Ovary (tissue), 9 donors: Measurements from ENCODE around the gene SH3RF1. TPM values are rescaled to one million over a fixed set of nuclear protein-coding genes. Genes with fewer than 3 reads are reported as not detected.
"Not testable (repeated sequence)": the region's sequence is repeated elsewhere in the genome, so short reads cannot be mapped to it uniquely, and the experiment has no call there.

ENCODE experiments used
- DNase-seq, 5 donors: peaks; one replicate each; pipeline ENCODE4 v3.0.0-alpha.2; 2019 to 2020
- H3K27ac ChIP-seq, 2 donors: fragments of 200-600 bp; one replicate each; pipeline versions ENCODE4 v1.5.1 to v1.8.0; 2019 to 2022
- H3K27me3 ChIP-seq: fragments of 200-600 bp; one replicate; pipeline ENCODE4 v1.8.0; 2022
- H3K36me3 ChIP-seq: fragments of 200-600 bp; sonication (generic); one replicate; pipeline ENCODE4 v1.5.1; 2019
- H3K4me1 ChIP-seq: one replicate; pipeline ENCODE4 v1.8.1; 2013; ENCODE audit warnings: mild to moderate bottlenecking, moderate library complexity; ENCODE audit not compliant: insufficient read depth
- H3K4me3 ChIP-seq: fragments of 200-600 bp; sonication (generic); one replicate; pipeline ENCODE4 v1.5.1; 2017
- H3K9me3 ChIP-seq, 2 donors: fragments of 200-600 bp in 1 of 2; sonication (generic) in 1 of 2; one replicate each; pipeline versions ENCODE4 v1.5.1 to v1.8.1; 2013 to 2019; ENCODE audit warnings: mild to moderate bottlenecking in 1 of 2, moderate library complexity in 1 of 2
- CTCF ChIP-seq, 3 donors: fragments of 450-650 bp in 2 of 3; fragments of 200-600 bp in 1 of 3; IDR thresholded peaks; one replicate each; pipeline versions ENCODE4 v1.5.1 to v1.8.0; 2016 to 2022; ENCODE audit warnings: antibody characterized with exemption in 3 of 3, mild to moderate bottlenecking in 1 of 3
- EP300 ChIP-seq: sonication (generic); formaldehyde crosslinking; IDR thresholded peaks from one replicate; pipeline ENCODE4 v1.6.1; 2017; ENCODE audit warnings: antibody characterized with exemption
- POLR2A ChIP-seq: fragments of 450-650 bp; IDR thresholded peaks from one replicate; pipeline ENCODE4 v1.6.1; 2017; ENCODE audit warnings: antibody characterized with exemption, mild to moderate bottlenecking, moderate library complexity
- WGBS, 3 donors: extraction: QIAGEN DNeasy Blood & Tissue Kit in 1 of 3; methylation state at CpG; one replicate each; pipeline versions ENCODE4 v1.1.5 to v1.1.7; 2013 to 2017; 5-methylcytosine and 5-hydroxymethylcytosine counted together
- intact Hi-C, 4 donors: fragments of 100-400 bp; cut with DNase I; formaldehyde crosslinking; loops; one replicate each; pipeline versions ENCODE4 v1.11.0 to v1.15.1; 2022 to 2023
- polyA plus RNA-seq, 2 donors: library from polyadenylated mRNA; stranded (reverse); fragments of 200-250 nt in 1 of 2; fragments of 350-450 nt in 1 of 2; fragmentation: Illumina TruSeq in 1 of 2; extraction: RNeasy Lipid Tissue Mini Kit (QIAGEN cat#74804) in 1 of 2; gene quantifications; one replicate each; pipeline ENCODE4 v1.2.3, GENCODE V29; 2013 to 2014
- total RNA-seq, 7 donors: library from RNA; depleted of rRNA in 2 of 7; stranded (reverse); fragments of >200 nt in 2 of 7; fragmentation: NEBNext Ultra II Directional in 3 of 7; extraction: Animal tissue kit (Norgen Biotek cat#: 25700) in 3 of 7; gene quantifications; one replicate each; pipeline versions ENCODE4 v1.1.0 to v1.2.4, GENCODE V29; 2016 to 2023
- donor health status: DM: no; HTN: no; CAD: no; lungs with moderate emphysema.
- donor health status: DM: no; HTN: no; CAD: no.
- donor health status: Bipolar disorder and iron deficiency.
- donor health status: DM: yes; HTN: yes; CAD: no.
- donor health status: DM: no; HTN: no; CAD: no.
- donor health status: DM: yes; HTN: yes; CAD: no.

Gene SH3RF1
- total and polyA plus RNA-seq, 9 donors, result 8.2 to 32.6 (median 22.3) TPM

- DNase-seq, result no peak
- Histone ChIP-seq H3K9me3 (no peaks in the 10 kb centered on the region), H3K27ac (no peak overlapping the region), H3K4me3 (no peak overlapping the region), H3K4me1 (peaks cover 7% of the 10 kb centered on the region), H3K36me3 (no peaks in the 10 kb centered on the region), H3K27me3 (no peaks in the 10 kb centered on the region)
- WGBS, 3 donors, result 88 to 98% (median 96%) methylated on average over 2 of the region's 2 CpGs
- TF ChIP-seq EP300 (no peak), CTCF (IDR thresholded peaks at IDR 0.05) (no peak), POLR2A (no peak)
- intact Hi-C loops, result no loop called here
Observed at GRCh38 chr4:169207436-169208089, 63.2 kb downstream of the SH3RF1 start.

GRCh38 chr4:169205744-169206080, 65.0 kb downstream of the SH3RF1 start:
- H3K27me3 ChIP-seq, result no peaks in the 10 kb centered on the region
- no peak for DNase-seq
- no peak overlapping the region for H3K4me3 ChIP-seq
- no peaks in the 10 kb centered on the region for H3K9me3 ChIP-seq
- H3K27ac ChIP-seq, result no peak overlapping the region
- intact Hi-C loops, result no loop called here
- H3K4me1 ChIP-seq, result peaks cover 10% of the 10 kb centered on the region
- H3K36me3 ChIP-seq, result no peaks in the 10 kb centered on the region
- TF ChIP-seq POLR2A (no peak), EP300 (no peak), CTCF (IDR thresholded peaks at IDR 0.05) (no peak)

- intact Hi-C loops, result no loop called here
- DNase-seq, result no peak
- WGBS, 3 donors, result 52 to 56% (median 55%) methylated on average over 3 of the region's 3 CpGs
- H3K36me3 ChIP-seq, result no peaks in the 10 kb centered on the region
- no peak overlapping the region for H3K4me3 ChIP-seq
- peaks cover 10% of the 10 kb centered on the region for H3K4me1 ChIP-seq
- no peaks in the 10 kb centered on the region for H3K9me3 ChIP-seq
- no peak overlapping the region for H3K27ac ChIP-seq
- TF ChIP-seq CTCF (IDR thresholded peaks at IDR 0.05) (no peak), EP300 (no peak), POLR2A (no peak)
- no peaks in the 10 kb centered on the region for H3K27me3 ChIP-seq
Observed at GRCh38 chr4:169205075-169205743, 65.5 kb downstream of the SH3RF1 start.

GRCh38 chr4:169203891-169204290, 66.9 kb downstream of the SH3RF1 start:
- Histone ChIP-seq H3K27me3 (no peaks in the 10 kb centered on the region), H3K36me3 (no peaks in the 10 kb centered on the region), H3K27ac (no peak overlapping the region), H3K4me3 (no peak overlapping the region), H3K4me1 (peaks cover 10% of the 10 kb centered on the region), H3K9me3 (no peaks in the 10 kb centered on the region)
- no peak for TF ChIP-seq EP300
- no peak for TF ChIP-seq CTCF (IDR thresholded peaks at IDR 0.05)
- intact Hi-C loops, result no loop called here
- whole genome bisulfite sequencing, 3 donors, result 43 to 57% (median 55%) methylated on average over 6 of the region's 6 CpGs
- no peak for DNase-seq

GRCh38 chr4:169203278-169203677, 67.5 kb downstream of the SH3RF1 start:
- H3K4me1 ChIP-seq, H3K4me3 ChIP-seq, DNase-seq, H3K27me3 ChIP-seq, H3K9me3 ChIP-seq, H3K27ac ChIP-seq, H3K36me3 ChIP-seq, intact Hi-C loops: not testable (repeated sequence)
- 70 to 73% (median 71%) methylated on average over 4 of the region's 4 CpGs for WGBS, 3 donors
